ENCODE data around the gene FGF12. TPM values are rescaled to one million over a fixed set of nuclear protein-coding genes. Genes with fewer than 3 reads are reported as not detected.

Gene FGF12
- total RNA-seq, 1 experiment from 2014 or later = 9.7 TPM

GRCh38 chr3:192313605-192314004 is 413.7 kb downstream of the FGF12 start:
- Mint-ChIP-seq H3K27me3 (ENCODE audit: unreplicated experiment) (no peaks in the 10 kb centered on the region), H3K4me1 (ENCODE audit: low read depth, unreplicated experiment) (no peaks in the 10 kb centered on the region), H3K36me3 (ENCODE audit: insufficient read depth, unreplicated experiment) (peaks cover 4% of the 10 kb centered on the region), H3K27ac (ENCODE audit: unreplicated experiment) (no peak overlapping the region), H3K9me3 (ENCODE audit: low read depth, unreplicated experiment) (no peaks in the 10 kb centered on the region), H3K4me3 (ENCODE audit: low read depth, unreplicated experiment) (no peak overlapping the region)
- DNase-seq = no peak
- intact Hi-C loops (cut with micrococcal nuclease; ENCODE audit: unreplicated experiment) = no loop called here
- CTCF ChIA-PET = no interaction called here
- no TSS peak for BruUV-seq (replicated peaks)
- TF ChIP-seq CTCF (IDR thresholded peaks at IDR 0.05; ENCODE audit: unreplicated experiment) = no peak

GRCh38 chr3:192307631-192308030 is 419.7 kb downstream of the FGF12 start:
- CTCF ChIA-PET = interaction anchor here (0.7 kb wide), 1 partner anchor 1222 kb away, joined by 3 read pairs; no protein-coding TSS in a partner anchor
- Mint-ChIP-seq H3K9me3 (ENCODE audit: low read depth, unreplicated experiment) (no peaks in the 10 kb centered on the region), H3K36me3 (ENCODE audit: insufficient read depth, unreplicated experiment) (no peaks in the 10 kb centered on the region), H3K27ac (ENCODE audit: unreplicated experiment) (no peak overlapping the region), H3K4me1 (ENCODE audit: low read depth, unreplicated experiment) (no peaks in the 10 kb centered on the region), H3K4me3 (ENCODE audit: low read depth, unreplicated experiment) (no peak overlapping the region), H3K27me3 (ENCODE audit: unreplicated experiment) (no peaks in the 10 kb centered on the region)
- no peak for DNase-seq
- no peak for TF ChIP-seq CTCF (IDR thresholded peaks at IDR 0.05; ENCODE audit: unreplicated experiment)
- intact Hi-C loops (cut with micrococcal nuclease; ENCODE audit: unreplicated experiment) = no loop called here
- BruUV-seq (replicated peaks) = no TSS peak

- Mint-ChIP-seq H3K27ac (ENCODE audit: unreplicated experiment) (no peak overlapping the region), H3K4me3 (ENCODE audit: low read depth, unreplicated experiment) (no peak overlapping the region), H3K9me3 (ENCODE audit: low read depth, unreplicated experiment) (no peaks in the 10 kb centered on the region), H3K4me1 (ENCODE audit: low read depth, unreplicated experiment) (no peaks in the 10 kb centered on the region), H3K27me3 (ENCODE audit: unreplicated experiment) (no peaks in the 10 kb centered on the region), H3K36me3 (ENCODE audit: insufficient read depth, unreplicated experiment) (no peaks in the 10 kb centered on the region)
- DNase-seq = no peak
- intact Hi-C loops (cut with micrococcal nuclease; ENCODE audit: unreplicated experiment) = no loop called here
- CTCF ChIA-PET = interaction anchor here (1.2 kb wide), 1 partner anchor 21 kb away, joined by 3 read pairs; no protein-coding TSS in a partner anchor
- TF ChIP-seq CTCF (IDR thresholded peaks at IDR 0.05; ENCODE audit: unreplicated experiment) = no peak
- BruUV-seq (replicated peaks) = no TSS peak
These were observed 424.1 kb downstream of the FGF12 start for GRCh38 chr3:192303235-192303634.

GRCh38 chr3:192302721-192303120 is 424.6 kb downstream of the FGF12 start:
- Mint-ChIP-seq H3K36me3 (ENCODE audit: insufficient read depth, unreplicated experiment) (no peaks in the 10 kb centered on the region), H3K4me3 (ENCODE audit: low read depth, unreplicated experiment) (no peak overlapping the region), H3K4me1 (ENCODE audit: low read depth, unreplicated experiment) (no peaks in the 10 kb centered on the region), H3K27me3 (ENCODE audit: unreplicated experiment) (no peaks in the 10 kb centered on the region), H3K9me3 (ENCODE audit: low read depth, unreplicated experiment) (no peaks in the 10 kb centered on the region), H3K27ac (ENCODE audit: unreplicated experiment) (no peak overlapping the region)
- intact Hi-C loops (cut with micrococcal nuclease; ENCODE audit: unreplicated experiment) = no loop called here
- TF ChIP-seq CTCF (IDR thresholded peaks at IDR 0.05; ENCODE audit: unreplicated experiment) = no peak
- BruUV-seq (replicated peaks) = no TSS peak
- CTCF ChIA-PET = no interaction called here
- DNase-seq = no peak

All from Calu3 (cell line).